Ramos (cell line): ENCODE results near the gene HCN1.

Experiments used
- in situ Hi-C: fragments of 300-500 bp; cut with MboI; formaldehyde crosslinking; loops from one replicate; pipeline ENCODE4 v1.14.3; 2022; ENCODE audit warnings: low sequenced_read_pairs; ENCODE audit not compliant: unreplicated experiment

The HCN1 gene

DNA sequence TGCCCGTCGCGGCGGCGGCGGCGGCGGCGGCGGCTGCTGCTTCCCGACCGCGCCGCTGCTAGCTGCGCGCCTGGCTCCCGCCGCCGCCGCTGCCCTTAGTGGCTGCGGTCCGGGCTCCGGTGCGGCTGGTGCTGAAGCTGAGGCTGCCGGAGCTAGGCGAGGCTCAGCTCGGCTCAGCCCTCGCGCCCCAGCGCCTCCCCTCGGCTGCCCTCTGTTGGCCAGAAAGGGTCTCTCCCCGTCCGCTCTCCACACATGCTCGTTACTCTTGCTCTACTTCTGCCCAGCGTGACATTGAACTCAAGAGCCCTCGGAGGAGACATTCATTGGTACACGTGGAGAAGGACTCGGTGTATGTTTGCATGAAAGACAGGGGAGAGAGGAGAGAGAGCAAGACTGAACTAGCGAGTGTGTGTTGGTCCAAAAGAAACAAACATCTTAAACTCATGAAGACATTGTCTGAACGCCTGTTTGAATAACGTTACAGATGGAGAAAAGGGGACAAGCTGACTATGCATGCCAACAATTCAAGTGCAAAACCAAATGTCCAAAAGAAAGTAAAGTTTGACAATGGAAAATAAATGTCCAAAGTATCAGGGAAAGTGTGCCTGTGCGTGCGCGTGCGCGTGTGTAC is at the start of gene HCN1:
Gene HCN1 (minus strand): TSS at position 175 of the 631 bp plus-strand sequence.
- in situ Hi-C loops, result no loop called here

DNA sequence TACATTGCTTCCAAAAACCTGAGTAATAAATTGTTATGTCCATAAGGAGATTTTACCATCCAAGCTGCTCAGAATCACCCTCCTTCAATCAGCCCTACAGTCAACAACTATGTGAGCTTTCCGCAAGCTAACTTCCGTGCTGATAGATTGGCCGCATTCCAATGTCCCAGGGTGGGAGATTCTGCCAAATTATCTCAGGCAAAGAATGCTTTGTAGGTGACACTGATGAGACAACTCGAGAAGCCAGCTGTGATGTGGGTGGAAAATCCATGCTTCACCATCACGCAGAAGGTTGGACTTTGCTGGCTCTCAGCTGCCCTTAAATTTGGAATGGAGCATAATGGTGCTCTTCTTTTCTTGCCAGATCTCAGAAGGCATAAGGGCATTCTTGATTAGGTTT is 44.9 kb upstream of the HCN1 start:
- in situ Hi-C loops, result no loop called here

DNA sequence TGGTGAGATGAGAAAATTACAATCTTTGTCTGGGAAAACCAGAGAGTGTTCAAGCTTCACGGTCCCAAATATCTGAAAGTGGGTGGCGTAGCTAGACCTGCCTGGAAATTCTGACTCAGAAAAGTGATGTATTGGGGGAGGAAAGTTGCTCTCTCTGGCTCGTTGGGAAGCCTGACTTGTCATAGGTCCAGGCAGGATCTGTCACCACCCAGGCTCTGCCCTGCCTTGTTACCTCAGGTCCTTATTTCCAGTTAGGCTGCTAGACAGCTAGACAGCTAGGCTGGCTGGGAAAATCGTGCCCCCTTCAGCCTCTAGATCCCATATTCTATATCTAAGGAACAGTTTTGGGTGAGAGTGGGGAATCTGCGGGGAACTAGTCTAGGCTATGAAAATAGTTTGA is 41.0 kb upstream of the HCN1 start:
- in situ Hi-C loops, result no loop called here

DNA sequence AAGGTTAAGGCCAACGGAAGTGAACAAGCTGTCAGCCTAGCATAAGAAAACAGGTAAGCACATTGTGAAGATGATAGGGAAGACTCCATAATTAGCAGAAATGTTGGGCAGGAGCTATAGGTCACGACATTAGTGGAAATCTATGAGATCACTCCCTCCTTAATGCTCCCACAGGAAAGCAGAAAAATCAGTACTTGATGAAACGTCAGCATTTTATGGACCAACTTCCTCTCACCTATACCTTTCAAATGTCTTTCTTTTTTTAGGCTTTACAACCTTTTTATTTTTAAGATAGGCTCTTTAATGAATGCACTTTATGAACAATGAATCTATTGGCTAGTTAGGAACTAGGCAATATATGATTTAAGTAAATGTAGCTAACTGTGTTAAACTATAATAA is 29.4 kb upstream of the HCN1 start:
- in situ Hi-C loops, result no loop called here

DNA sequence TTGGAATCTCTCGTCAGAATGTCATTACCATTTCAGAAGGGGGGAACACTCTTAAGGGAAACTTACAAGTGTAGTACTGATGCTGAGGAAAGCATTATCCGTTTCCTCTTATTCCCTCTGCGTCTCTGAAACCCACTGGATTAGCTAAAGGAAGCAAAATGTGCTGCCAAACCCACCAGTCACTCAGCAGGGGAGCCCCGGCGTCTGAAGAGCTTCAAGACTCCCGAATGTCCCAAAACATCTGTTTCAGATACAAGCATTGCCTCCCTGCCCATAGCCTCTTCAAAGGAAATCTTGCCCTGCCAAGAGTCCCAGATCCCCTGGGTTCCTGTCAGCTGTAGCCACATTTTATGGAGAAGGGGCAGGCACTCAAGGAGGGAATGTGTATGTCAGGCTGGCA is 1.0 kb upstream of the HCN1 start:
- in situ Hi-C loops, result no loop called here

DNA sequence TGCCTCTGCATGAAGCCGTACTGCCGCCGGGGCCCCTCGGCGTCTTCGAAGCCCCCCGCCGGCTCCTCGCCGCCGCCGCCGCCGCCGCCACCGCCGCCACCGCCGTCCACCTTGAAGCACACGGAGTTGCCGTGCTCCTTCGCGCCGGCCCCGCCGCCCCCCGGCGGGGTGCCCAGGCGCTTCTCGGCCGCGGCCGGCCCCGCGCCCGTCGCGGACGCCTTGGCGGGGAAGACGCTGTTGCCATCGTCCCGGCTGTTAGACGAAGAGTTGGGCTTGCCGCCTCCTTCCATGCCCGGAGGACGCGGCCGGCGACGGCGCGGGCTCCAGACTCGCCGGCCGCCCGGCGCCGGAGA is 400 bp downstream of the HCN1 start:
- in situ Hi-C loops, result no loop called here

DNA sequence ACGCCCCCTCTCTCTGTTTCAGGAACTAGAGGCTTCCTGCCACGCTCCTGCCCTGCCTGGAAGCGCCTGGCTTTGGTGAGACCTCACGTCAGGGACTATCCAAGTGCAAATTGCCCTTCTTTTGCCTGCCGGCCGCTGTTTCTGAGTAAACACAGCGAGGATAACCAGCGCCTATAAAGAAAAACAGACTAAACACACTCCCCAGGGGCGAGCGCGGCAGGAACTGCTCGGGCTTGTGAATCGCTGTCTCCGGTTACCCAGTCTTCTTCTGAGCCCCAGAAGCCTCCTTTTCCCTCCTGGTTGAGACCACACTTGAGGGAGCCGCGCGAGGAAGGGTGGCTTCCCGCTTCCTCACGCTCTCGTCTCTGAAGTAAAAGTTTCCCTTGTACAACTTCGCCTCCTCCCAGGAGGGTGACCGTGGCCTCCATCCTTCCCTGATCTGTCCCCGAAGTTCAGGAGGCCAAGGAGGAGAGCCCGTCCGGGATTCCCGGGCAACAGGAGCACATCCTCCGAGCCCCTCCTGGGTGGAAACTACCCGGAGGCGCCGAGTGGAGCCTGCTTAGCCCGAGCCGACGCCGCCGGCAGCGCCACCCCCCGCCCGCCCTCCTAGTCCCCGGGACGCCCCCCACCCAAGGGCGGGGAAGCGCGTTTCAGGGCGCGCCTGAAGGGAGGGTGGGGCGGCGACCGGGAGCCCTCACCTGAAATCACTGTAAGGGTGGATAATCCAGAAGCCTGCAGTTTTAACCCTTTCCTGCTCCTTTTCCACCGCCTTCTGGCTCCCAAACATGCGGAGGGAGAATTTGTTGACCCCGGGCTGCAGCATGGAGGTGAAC is 993 bp downstream of the HCN1 start:
- in situ Hi-C loops, result no loop called here

DNA sequence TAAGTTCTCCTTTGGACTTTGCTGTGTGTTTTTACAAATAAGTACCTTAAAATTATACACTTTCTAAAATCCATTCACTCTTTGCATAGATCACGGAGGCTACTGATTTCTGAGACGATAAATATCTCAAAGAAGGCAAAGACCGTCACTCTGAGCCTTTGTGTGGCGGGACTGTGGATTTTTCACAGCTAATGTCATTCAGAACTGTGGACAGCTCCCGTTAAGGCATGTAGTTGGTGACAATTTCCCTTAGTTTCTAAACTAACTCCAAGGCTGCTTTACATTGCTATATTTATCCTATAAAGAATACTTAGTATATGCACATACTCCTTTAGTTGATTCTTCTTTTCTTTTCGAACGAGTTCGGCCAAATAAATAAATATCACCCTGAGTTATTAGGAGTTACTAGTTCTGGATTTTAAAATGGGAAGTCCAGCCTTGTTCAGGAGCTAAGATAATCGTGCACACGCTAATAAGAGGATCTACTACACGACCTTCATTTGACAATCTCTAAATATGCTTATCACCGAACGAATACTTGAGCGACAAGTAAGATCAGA is 1.8 kb downstream of the HCN1 start:
- in situ Hi-C loops, result no loop called here

DNA sequence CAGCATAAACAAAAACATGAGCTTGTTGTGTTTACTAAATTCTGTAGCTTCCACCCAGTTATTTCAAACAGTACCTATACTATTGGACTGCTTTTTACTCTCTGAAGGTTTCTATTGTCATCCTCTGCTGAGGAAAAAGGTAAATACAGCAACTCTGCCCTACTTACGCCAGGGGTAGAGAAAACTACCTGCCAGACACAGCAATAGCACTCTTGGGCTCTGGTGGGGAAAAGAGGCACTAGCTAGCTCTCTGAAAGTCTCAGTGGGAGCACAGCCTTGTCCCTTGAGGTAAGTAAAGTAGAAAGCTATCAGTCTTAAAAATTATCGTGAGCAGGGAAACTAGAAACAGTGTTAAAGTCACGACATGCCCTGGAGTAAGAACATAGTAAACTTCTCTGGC is 3.7 kb downstream of the HCN1 start:
- in situ Hi-C loops, result no loop called here

DNA sequence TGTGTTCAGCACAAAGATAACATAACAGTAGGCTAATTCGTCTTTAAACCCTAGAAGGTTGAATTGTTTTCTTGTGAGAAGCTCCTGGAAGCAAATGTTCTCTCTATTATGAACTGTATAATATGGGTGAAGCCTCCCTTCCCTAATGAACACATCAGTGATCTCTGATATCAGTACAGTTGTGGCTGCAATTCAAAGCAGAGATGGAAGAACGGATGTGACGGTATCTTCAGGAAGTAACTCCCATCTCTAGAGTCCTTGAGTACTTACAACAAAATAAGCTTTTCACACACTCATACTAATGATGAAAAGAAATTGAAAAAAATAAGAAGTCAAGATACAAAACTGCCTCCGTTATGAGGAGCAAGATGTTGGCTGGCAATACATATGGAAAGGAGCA is 4.5 kb downstream of the HCN1 start:
- in situ Hi-C loops, result no loop called here

DNA sequence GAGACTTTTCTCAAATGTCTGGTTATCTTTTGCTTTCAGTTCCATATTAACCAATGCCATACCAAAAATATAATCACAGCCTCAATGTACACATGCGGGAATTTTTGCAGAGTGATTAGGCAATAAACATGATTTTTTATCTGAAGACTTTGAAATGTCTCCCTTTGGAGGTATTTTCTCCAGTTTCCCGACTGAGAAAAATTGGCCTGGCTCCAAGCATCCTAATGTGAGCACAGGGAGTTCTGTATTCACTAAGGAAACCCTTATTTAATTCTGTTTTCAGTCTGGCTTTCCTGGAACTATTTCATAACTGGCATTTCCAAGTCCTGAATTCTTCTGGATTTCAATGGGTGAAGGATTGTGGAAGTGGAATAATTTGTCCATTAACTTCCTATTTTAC is 8.5 kb downstream of the HCN1 start:
- in situ Hi-C loops, result no loop called here

DNA sequence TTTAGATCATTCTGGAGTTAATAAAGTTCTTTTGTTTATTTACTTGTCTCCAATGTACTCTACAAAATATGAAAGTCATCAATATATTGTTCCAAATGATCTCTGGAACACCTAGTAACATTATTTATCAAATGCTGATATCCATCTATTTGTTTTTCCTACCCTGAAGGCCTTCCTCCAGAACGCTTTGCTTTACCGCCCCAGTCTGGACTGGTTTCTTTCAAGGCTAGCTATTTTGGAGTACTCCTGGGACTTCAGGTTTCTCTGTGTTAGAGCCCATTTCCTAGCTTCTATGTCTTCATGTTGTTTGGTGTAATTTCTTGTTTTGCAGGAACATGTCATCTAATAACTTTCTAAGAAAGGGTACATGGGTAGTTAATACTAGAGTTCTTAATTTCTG is 9.6 kb downstream of the HCN1 start:
- in situ Hi-C loops, result no loop called here

DNA sequence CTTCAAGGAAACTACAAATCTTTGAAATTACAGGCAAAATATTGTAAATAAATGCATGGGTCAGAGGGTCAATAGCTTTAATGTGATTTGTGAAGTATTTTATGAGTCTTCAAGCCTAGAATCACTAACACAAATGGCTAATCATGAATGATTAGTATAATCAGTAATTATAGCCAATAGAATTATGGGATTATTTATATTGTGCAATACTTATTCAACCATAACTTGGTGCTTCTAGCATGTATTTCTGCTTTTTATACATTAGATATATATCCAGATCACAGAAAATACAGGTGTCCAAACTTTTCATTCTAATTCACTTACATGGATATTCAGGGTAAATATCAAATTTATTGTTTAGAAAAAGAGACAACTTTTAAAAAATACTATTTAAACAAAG is 12.1 kb downstream of the HCN1 start:
- in situ Hi-C loops, result no loop called here

DNA sequence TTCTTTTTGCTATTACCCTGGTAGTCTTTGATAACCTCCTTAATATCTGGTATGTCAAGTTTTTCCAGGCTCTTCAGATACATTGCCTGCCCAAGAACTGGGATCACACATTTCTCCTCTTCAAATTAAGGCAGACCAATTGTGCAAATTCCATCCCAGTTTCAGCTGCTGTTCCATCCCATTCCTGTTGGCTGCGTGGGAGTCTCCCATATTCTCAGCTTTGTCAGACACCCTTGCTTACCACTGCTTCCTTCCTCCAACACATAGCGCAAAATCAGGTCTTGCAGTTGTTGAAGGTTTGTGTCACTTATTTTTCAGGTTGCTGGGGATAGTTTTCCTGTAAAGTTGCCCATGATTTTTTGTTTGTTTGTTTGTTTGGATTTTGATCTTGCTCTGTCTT is 15.2 kb downstream of the HCN1 start:
- in situ Hi-C loops, result no loop called here

DNA sequence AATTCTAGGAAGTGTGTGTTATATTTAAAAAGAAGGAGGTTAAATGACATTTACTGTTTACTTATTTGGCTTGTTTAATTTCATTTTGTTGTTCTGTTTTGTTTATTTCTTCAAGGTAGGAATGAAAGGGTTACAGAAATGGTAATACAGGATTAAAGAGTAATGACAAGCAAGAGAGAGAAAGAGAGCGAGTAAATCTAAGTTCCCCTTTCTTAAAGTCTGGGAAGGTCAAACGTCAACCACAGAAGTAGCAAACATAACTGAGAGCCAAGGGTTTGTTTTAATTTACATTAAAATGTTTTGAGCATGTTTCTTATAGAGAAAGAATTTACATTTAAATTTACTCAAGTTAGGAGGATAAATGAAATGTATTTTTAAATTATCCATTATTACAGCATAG is 18.7 kb downstream of the HCN1 start:
- in situ Hi-C loops, result no loop called here

DNA sequence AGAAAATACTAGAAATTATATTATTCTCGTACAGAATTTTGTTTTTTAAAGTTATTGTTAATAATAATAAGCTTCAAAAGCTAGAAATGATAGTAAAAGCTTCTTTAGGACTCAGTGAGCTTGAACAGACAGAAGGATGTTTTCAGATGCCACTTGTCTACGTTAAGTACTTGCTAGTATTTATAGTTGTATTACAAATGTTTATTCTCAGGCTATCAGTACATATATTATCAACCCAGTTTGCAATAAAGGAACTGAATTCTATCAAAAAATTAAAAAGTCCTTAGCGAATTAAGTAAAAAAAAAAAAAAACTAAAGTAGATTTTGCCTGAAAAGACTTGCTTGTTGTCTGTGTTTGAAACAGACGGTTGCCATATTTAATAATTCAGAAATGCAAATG is 23.9 kb downstream of the HCN1 start:
- in situ Hi-C loops, result no loop called here

DNA sequence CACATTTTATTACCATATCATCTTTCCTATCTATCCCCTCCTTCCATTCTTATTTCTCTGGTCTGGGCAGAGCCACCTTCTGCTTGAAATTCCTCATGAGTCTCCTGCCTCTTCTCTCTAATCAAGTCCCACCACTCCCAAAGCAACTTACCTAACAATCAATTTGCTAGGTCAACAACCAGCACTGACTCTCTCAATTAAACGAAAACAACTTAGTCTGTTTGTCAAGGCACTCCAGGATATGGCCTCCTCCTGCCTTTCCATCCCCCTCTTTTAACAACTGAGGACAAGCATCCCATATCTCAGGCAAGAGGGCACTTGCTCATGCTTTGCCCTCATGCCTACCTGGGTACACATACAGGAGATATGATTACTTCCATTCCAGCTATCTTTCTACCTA is 47.4 kb downstream of the HCN1 start:
- in situ Hi-C loops, result no loop called here

DNA sequence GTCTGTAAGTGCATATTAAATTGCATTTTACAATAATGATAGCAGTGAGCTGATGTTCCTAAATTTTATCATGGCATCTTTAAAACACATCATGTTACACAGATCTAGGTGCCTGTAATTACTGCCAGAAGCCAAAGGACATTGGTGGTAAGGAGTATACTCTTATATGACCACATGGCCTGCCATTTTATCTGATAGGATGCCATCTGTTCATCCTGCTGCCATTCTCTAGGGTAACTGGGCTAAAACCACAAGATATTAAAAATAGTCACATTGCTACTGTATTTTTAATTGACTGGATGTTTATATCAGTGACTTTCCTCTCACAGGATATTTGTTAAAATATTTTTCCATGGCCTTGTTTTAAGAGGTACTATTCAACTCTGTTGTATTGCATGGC is 53.1 kb downstream of the HCN1 start:
- in situ Hi-C loops, result no loop called here

DNA sequence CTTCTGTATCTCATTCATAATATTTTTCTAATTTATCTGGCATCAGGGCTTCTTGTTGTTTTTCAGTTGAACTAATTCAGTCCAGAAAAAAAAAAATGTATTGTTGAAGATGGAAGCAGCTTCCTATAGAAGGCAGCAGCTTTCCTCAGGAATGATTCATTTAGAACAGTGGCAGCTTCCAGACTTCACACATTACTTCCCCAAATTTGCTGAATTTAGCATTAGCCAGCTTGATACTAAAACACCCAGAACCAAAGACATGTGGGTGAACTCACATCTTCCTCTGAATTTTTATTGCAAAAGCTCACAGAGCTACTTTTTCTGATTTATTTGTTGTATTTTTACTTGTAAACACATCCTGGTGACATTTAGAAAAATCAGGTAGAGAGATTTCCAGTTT is 53.8 kb downstream of the HCN1 start:
- in situ Hi-C loops, result no loop called here

DNA sequence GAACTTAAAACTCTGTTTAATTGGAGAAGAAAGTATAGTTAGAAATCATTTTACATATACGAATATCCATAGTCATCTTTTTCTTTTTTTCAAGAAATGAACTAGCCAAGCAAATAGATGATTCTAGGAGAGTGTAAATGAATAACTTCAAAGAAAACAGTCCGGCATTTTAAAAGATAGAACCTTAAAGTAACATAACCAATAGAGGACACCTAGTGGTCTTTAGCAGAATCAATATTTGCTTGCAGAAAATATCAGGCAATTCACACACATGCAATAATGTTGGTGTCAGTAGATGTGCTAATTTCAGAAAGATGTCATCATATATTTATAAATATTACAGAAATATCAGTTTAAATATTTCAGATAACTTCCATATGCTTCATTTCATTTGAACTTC is 57.1 kb downstream of the HCN1 start:
- in situ Hi-C loops, result no loop called here

DNA sequence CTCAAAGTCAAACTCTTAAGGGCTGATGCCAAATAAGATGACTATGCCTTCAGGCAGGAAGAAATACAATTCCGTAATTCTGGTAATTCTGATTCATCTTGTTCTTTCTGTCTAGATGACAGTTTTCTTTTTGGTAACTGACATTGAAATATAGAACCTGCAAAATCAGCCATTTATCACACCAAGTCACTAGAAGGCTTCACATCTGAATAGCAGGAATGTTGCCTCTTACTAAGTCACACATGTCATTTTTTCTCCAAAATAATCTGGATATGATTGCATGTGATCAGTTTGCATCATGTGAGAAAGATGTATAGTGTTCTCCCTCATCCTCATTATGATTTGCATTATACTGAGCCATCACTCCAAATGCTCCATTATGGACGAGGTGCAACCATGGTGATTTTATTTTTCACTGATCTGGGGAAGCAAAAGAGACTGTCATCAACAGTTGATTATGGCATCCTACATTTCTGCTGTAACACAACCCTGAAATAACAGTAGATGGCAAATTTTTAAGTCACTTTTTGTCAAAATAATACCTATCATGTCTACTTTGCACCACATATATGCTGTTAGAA is 69.0 kb downstream of the HCN1 start:
- in situ Hi-C loops, result no loop called here

DNA sequence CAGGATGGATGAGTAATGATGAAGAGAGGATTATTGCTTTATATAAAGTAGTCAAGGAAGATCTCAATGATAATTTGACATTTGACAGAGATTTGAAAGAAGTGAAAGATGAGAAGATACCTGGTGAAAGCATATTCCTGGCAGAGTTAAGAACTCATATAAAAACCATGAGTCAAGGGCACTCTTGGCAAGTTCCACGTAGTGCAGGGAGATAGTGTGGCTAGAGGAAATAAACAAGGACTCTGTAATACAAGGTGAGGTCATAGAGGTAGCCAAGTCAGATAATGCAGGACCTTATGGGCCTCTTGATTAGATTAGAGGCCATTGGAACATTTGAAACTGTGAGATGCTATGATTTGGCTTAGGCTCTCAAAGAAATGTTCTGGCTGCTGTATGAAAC is 72.3 kb downstream of the HCN1 start:
- in situ Hi-C loops, result no loop called here
